HG03520 (cell line): Measurements from ENCODE around the gene NPW.
"Not testable (repeated sequence)": the region's sequence is repeated elsewhere in the genome, so short reads cannot be mapped to it uniquely, and the experiment has no call there.

Source experiments
- ATAC-seq: cut with Tn5 transposase; IDR thresholded peaks from one replicate; pipeline ENCODE4 v1.9.1; 2021; ENCODE audit warnings: mild to moderate bottlenecking, moderate library complexity; ENCODE audit not compliant: unreplicated experiment

Gene NPW

GRCh38 chr16:2001456-2002355, 17.9 kb upstream of the NPW start:
- no peak for ATAC-seq

- ATAC-seq: no peak
Observed at GRCh38 chr16:2002406-2003230, 17.0 kb upstream of the NPW start.

GRCh38 chr16:2003231-2003826, 16.3 kb upstream of the NPW start:
- no peak for ATAC-seq

- no peak for ATAC-seq
Observed at GRCh38 chr16:2003827-2004641, 15.6 kb upstream of the NPW start.

- ATAC-seq: no peak
Observed at GRCh38 chr16:2004795-2005517, 14.6 kb upstream of the NPW start.

- ATAC-seq: no peak
Observed at GRCh38 chr16:2005646-2006045, 13.9 kb upstream of the NPW start.

GRCh38 chr16:2006317-2006716, 13.3 kb upstream of the NPW start:
- ATAC-seq: no peak

GRCh38 chr16:2007081-2007836, 12.3 kb upstream of the NPW start:
- no peak for ATAC-seq

GRCh38 chr16:2008009-2008526, 11.5 kb upstream of the NPW start:
- no peak for ATAC-seq

- no peak for ATAC-seq
Observed at GRCh38 chr16:2008631-2009163, 10.9 kb upstream of the NPW start.

GRCh38 chr16:2009164-2009711, 10.3 kb upstream of the NPW start:
- ATAC-seq: peak; percentile 21

- ATAC-seq: peak; percentile 70
Observed at GRCh38 chr16:2009791-2010510, 9.6 kb upstream of the NPW start, which contains the start of gene ZNF598. ZNF598 (minus strand) TSS chr16:2009821.

GRCh38 chr16:2011726-2012125, 7.9 kb upstream of the NPW start:
- not testable (repeated sequence) for ATAC-seq

GRCh38 chr16:2013527-2013926, 6.1 kb upstream of the NPW start:
- no peak for ATAC-seq

GRCh38 chr16:2015117-2015946, 4.3 kb upstream of the NPW start:
- no peak for ATAC-seq

GRCh38 chr16:2015947-2016208, 3.7 kb upstream of the NPW start:
- no peak for ATAC-seq

- no peak for ATAC-seq
Observed at GRCh38 chr16:2016407-2016922, 3.1 kb upstream of the NPW start.
